Endometrial microvascular endothelial cells (primary cell): Measurements from ENCODE around the gene RAB8A. TPM values are rescaled to one million over a fixed set of nuclear protein-coding genes. Genes with fewer than 3 reads are reported as not detected.

Experiments
- in situ Hi-C: cut with HindIII; loops from 2 replicates; pipeline ENCODE4 v1.10.0; 2017; ENCODE audit warnings: low sequenced_read_pairs, low pct_unique_long_range_greater_than_20kb; ENCODE audit errors: inconsistent ontology term
- total RNA-seq: library from RNA; depleted of rRNA; stranded (reverse); fragments of >200 nt; gene quantifications from one replicate; pipeline ENCODE4 v1.2.3, GENCODE V29; 2015; ENCODE audit errors: inconsistent ontology term

Gene RAB8A
- total RNA-seq, 1 donor from 2014 or later, result 87.3 TPM

- in situ Hi-C loops, result no loop called here
These were observed 20.0 kb downstream of the RAB8A start for GRCh38 chr19:16131648-16132047.

GRCh38 chr19:16133818-16134217, 22.1 kb downstream of the RAB8A start:
- in situ Hi-C loops, result no loop called here

- in situ Hi-C loops, result no loop called here
These were observed 22.8 kb downstream of the RAB8A start for GRCh38 chr19:16134510-16134909.

GRCh38 chr19:16135430-16136127, 23.9 kb downstream of the RAB8A start:
- in situ Hi-C loops, result no loop called here

- in situ Hi-C loops, result no loop called here
These were observed 24.7 kb downstream of the RAB8A start for GRCh38 chr19:16136185-16136999.

GRCh38 chr19:16139752-16140151, 28.1 kb downstream of the RAB8A start:
- in situ Hi-C loops, result no loop called here

GRCh38 chr19:16141043-16141442, 29.4 kb downstream of the RAB8A start:
- in situ Hi-C loops, result no loop called here

- in situ Hi-C loops, result no loop called here
These were observed 30.4 kb downstream of the RAB8A start for GRCh38 chr19:16142032-16142580.

- in situ Hi-C loops, result no loop called here
These were observed 31.9 kb downstream of the RAB8A start, which contains the start of gene HSH2D for GRCh38 chr19:16143399-16144215. Gene HSH2D, plus strand, starts transcription at chr19:16143685. Its CDS starts 5,066 bp downstream, at chr19:16148751.

GRCh38 chr19:16144216-16144581, 32.5 kb downstream of the RAB8A start:
- in situ Hi-C loops, result no loop called here

GRCh38 chr19:16146112-16146511, 34.4 kb downstream of the RAB8A start:
- in situ Hi-C loops, result no loop called here

GRCh38 chr19:16148443-16149229, 36.9 kb downstream of the RAB8A start:
- in situ Hi-C loops, result no loop called here

GRCh38 chr19:16153582-16154336, 42.1 kb downstream of the RAB8A start:
- in situ Hi-C loops, result no loop called here

GRCh38 chr19:16154557-16154956, 42.9 kb downstream of the RAB8A start:
- in situ Hi-C loops, result no loop called here

GRCh38 chr19:16155128-16155527, 43.4 kb downstream of the RAB8A start:
- in situ Hi-C loops, result no loop called here

GRCh38 chr19:16156904-16157303, 45.2 kb downstream of the RAB8A start:
- in situ Hi-C loops, result no loop called here

- in situ Hi-C loops, result no loop called here
These were observed 45.9 kb downstream of the RAB8A start for GRCh38 chr19:16157601-16158000.

- in situ Hi-C loops, result no loop called here
These were observed 48.0 kb downstream of the RAB8A start for GRCh38 chr19:16159655-16160054.
